ENCODE data around the gene MED15. TPM values are rescaled to one million over a fixed set of nuclear protein-coding genes. Genes with fewer than 3 reads are reported as not detected.

Gene MED15
- polyA plus RNA-seq, 2 of the 4 experiments (the other 2 are of a cell fraction): 10.7 to 29.7 TPM

DNA sequence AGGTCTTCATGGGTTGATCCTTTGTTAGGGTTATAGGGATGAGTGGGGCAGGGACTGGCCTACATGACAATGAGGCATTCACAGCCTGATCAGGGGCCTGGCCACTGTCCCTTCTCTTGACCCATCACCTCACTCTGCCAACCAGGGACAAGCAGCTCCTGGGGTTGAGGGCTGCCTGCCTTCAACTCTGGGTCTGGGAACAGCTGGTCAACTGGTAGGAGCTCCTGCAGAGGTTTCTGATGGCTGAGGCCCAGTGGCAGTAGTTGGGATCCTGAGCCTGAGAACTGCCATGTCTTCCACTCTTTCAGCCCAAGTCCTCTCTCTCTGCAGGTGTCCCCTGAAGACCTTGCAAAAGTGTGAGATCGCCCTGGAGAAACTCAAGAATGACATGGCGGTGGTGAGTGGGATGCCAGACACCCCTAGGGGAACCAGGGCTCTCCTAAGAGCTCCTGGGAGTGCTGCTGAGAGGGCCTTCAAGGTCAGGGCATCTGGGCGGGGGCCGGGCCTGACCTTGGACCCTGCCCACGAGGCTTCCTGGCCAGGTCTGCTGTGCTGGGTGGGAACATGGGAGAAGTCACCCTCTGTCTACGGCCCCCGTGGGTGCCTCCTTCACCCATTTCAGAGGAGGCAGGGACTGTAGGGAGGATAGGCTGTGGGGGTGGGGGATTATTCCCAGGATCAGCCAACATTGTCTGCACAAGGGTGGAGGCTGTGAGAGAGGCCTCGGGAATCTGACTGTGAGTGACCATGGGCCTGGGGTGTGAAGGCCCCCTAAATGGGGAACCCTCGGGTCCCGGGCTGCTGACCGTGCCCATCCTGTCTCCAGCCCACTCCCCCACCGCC is 76.8 kb downstream of the MED15 start:
- ATAC-seq: no peak
- DNase-seq (ENCODE audit: low read depth in 1 of 2, low spot score in 1 of 2): no peak
- POLR2A ChIA-PET: no interaction called here
- Histone ChIP-seq H3K4me2 (no peak overlapping the region), H3K4me3 (no peak overlapping the region), H3K27ac (no peak overlapping the region), H3K9me3 (no peaks in the 10 kb centered on the region), H3K4me1 (no peaks in the 10 kb centered on the region)
- CTCF ChIA-PET: interaction anchor here (0.5 to 2.1 kb wide), 6 partner anchors 8 to 166 kb away, joined by 3 to 11 read pairs (median 8); no protein-coding TSS in a partner anchor
- FAIRE-seq: no peak
- WGBS (ENCODE audit: missing lambda C conversion rate): 92% methylated on average over 8 of the region's 12 CpGs
- no peak for TF ChIP-seq BHLHE40 (IDR thresholded peaks at IDR 0.05; ENCODE audit: low read depth, low read length)
- TF ChIP-seq HOXB5 (CRISPR knock-in tag; IDR thresholded peaks at IDR 0.05): no peak
- no peak for TF ChIP-seq RAD21 (conservative IDR thresholded peaks at IDR 0.05 in 1 of 2, IDR thresholded peaks at IDR 0.05 in 1 of 2)
- no peak for TF ChIP-seq GATA3 (IDR thresholded peaks at IDR 0.05; ENCODE audit: borderline replicate concordance)
- no peak for TF ChIP-seq NFE2L2 (conservative IDR thresholded peaks at IDR 0.05; ENCODE audit: low read length)
- no peak for TF ChIP-seq TFCP2L1 (CRISPR knock-in tag; IDR thresholded peaks at IDR 0.05)
- TF ChIP-seq ZNF302 (CRISPR knock-in tag; IDR thresholded peaks at IDR 0.05): no peak
- no peak for TF ChIP-seq CHD2 (IDR thresholded peaks at IDR 0.05; ENCODE audit: low read length, partially characterized antibody)
- no peak for TF ChIP-seq PBX3 (IDR thresholded peaks at IDR 0.05)
- TF ChIP-seq MAZ (IDR thresholded peaks at IDR 0.05; ENCODE audit: borderline replicate concordance, low read depth, low read length): no peak
- TF ChIP-seq, protein P1, sequence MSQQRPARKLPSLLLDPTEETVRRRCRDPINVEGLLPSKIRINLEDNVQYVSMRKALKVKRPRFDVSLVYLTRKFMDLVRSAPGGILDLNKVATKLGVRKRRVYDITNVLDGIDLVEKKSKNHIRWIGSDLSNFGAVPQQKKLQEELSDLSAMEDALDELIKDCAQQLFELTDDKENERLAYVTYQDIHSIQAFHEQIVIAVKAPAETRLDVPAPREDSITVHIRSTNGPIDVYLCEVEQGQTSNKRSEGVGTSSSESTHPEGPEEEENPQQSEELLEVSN (IDR thresholded peaks at IDR 0.05; ENCODE audit: borderline replicate concordance, low read depth): no peak
- TF ChIP-seq HOXA7 (CRISPR knock-in tag; IDR thresholded peaks at IDR 0.05): no peak
- no peak for TF ChIP-seq NPAS2 (CRISPR knock-in tag; IDR thresholded peaks at IDR 0.05; ENCODE audit: borderline replicate concordance)
- TF ChIP-seq KDM1A (IDR thresholded peaks at IDR 0.05; ENCODE audit: low read depth): no peak
- TF ChIP-seq PHF8 (IDR thresholded peaks at IDR 0.05; ENCODE audit: borderline replicate concordance, low read depth): no peak
- TF ChIP-seq FOSB (CRISPR knock-in tag; IDR thresholded peaks at IDR 0.05): no peak
- no peak for TF ChIP-seq HOXB13 (CRISPR knock-in tag; IDR thresholded peaks at IDR 0.05; ENCODE audit: low read depth)
- TF ChIP-seq EP300 (IDR thresholded peaks at IDR 0.05): no peak

GRCh38 chr22:20584872-20585638 is 77.6 kb downstream of the MED15 start:
- 89% methylated on average over 3 of the region's 26 CpGs for WGBS (ENCODE audit: missing lambda C conversion rate)
- no peak for TF ChIP-seq ESRRA (IDR thresholded peaks at IDR 0.05; ENCODE audit: borderline replicate concordance, low read length)
- TF ChIP-seq ZFP36 (IDR thresholded peaks at IDR 0.05; ENCODE audit: borderline replicate concordance, partially characterized antibody): no peak
- peak overlapping the region in 1 of 2 experiments; percentile 29; a peak in 1 of 6 replicates for H3K27ac ChIP-seq
- no peak for DNase-seq (ENCODE audit: low read depth in 1 of 2, low spot score in 1 of 2)
- FAIRE-seq: no peak
- CTCF ChIA-PET: interaction anchor here (0.5 to 1.2 kb wide), 2 partner anchors 14 to 167 kb away, joined by 3 read pairs; no protein-coding TSS in a partner anchor
- no peaks in the 10 kb centered on the region for H3K4me1 ChIP-seq
- no peak for ATAC-seq
- no peak overlapping the region for H3K4me3 ChIP-seq
- no peak overlapping the region for H3K4me2 ChIP-seq
- POLR2A ChIA-PET: no interaction called here
- no peaks in the 10 kb centered on the region for H3K9me3 ChIP-seq

All from A549 (cell line).